HL-60 (cell line): ENCODE measurements around the gene HOXB2.

Source experiments
- DNase-seq, 2 experiments: peaks; one replicate each; pipeline ENCODE4 v3.0.0-alpha.2; 2010 to 2020; ENCODE audit warnings: low read depth in 1 of 2, low spot score in 1 of 2
- H3K27ac ChIP-seq: fragments of 250-450 bp; sonication (Bioruptor Pico); replicated peaks from 2 replicates; pipeline ENCODE4 v1.5.1; 2020; ENCODE audit warnings: mild to moderate bottlenecking, moderate library complexity
- H3K27me3 ChIP-seq: fragments of 250-450 bp; sonication (Bioruptor Pico); 2 replicates; pipeline ENCODE4 v1.5.1; 2021; ENCODE audit warnings: mild to moderate bottlenecking, moderate library complexity; ENCODE audit not compliant: insufficient read depth, poor library complexity, severe bottlenecking
- H3K4me3 ChIP-seq: replicated peaks from 2 replicates; pipeline ENCODE4 v1.5.1; 2011; ENCODE audit warnings: mild to moderate bottlenecking, control low read depth, low read length; ENCODE audit not compliant: insufficient read depth
- GABPA ChIP-seq: IDR thresholded peaks from 2 replicates; pipeline ENCODE4 v1.6.1; 2012; ENCODE audit warnings: low read depth
- POLR2AphosphoS5 ChIP-seq: IDR thresholded peaks from 2 replicates; pipeline ENCODE4 v1.6.1; 2012; ENCODE audit warnings: low read depth
- SPI1 ChIP-seq: IDR thresholded peaks from 2 replicates; pipeline ENCODE4 v1.6.1; 2012; ENCODE audit warnings: low read depth, mild to moderate bottlenecking, borderline replicate concordance
- TF ChIP-seq, protein P1 (sequence below): IDR thresholded peaks from 2 replicates; pipeline ENCODE4 v1.6.1; 2012; ENCODE audit warnings: low read depth; ENCODE audit not compliant: insufficient replicate concordance
- TF ChIP-seq, protein P2 (sequence below): IDR thresholded peaks from one replicate; pipeline ENCODE4 v1.5.1; 2011; ENCODE audit warnings: low read length, control low read depth, inconsistent platforms; ENCODE audit not compliant: insufficient read depth

The HOXB2 gene

DNA sequence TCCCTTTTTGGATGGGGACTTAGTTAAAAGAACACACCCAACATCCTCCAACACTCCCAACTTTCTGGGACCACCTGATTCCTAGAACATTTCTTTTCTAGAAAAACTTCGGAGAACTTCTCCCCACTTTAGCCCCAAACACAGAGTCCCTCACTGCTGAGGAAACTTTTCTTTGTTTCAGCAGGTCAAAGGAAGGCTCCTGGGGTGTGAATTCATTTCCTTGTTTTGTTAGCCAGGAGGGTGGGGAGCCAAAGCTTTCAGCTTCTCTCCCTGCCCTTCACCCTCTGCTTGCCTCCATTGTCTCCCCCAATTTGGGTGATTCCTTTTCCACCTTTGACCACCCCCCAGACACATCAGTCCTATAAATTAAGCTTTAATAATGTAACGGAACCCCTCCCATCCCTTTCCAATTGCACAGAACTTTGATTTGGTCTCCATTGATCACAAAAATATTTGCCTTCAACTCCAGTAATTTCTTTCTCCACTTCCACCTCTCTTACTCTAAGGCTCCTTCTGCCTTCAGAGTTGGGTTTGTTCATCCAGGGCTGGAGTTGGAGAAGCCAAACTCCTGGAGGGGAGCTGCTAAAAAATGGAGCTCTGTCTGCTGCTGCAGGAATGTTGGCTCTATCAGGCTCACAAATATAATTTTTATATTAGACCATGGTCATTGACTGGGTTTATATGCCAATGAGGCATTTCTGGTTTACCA is 22.9 kb upstream of the HOXB2 start:
- H3K27ac ChIP-seq, result no peak overlapping the region
- TF ChIP-seq SPI1 (no peak), GABPA (no peak), POLR2AphosphoS5 (no peak)
- TF ChIP-seq, protein P1, sequence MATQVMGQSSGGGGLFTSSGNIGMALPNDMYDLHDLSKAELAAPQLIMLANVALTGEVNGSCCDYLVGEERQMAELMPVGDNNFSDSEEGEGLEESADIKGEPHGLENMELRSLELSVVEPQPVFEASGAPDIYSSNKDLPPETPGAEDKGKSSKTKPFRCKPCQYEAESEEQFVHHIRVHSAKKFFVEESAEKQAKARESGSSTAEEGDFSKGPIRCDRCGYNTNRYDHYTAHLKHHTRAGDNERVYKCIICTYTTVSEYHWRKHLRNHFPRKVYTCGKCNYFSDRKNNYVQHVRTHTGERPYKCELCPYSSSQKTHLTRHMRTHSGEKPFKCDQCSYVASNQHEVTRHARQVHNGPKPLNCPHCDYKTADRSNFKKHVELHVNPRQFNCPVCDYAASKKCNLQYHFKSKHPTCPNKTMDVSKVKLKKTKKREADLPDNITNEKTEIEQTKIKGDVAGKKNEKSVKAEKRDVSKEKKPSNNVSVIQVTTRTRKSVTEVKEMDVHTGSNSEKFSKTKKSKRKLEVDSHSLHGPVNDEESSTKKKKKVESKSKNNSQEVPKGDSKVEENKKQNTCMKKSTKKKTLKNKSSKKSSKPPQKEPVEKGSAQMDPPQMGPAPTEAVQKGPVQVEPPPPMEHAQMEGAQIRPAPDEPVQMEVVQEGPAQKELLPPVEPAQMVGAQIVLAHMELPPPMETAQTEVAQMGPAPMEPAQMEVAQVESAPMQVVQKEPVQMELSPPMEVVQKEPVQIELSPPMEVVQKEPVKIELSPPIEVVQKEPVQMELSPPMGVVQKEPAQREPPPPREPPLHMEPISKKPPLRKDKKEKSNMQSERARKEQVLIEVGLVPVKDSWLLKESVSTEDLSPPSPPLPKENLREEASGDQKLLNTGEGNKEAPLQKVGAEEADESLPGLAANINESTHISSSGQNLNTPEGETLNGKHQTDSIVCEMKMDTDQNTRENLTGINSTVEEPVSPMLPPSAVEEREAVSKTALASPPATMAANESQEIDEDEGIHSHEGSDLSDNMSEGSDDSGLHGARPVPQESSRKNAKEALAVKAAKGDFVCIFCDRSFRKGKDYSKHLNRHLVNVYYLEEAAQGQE, result no peak
- TF ChIP-seq, protein P2, sequence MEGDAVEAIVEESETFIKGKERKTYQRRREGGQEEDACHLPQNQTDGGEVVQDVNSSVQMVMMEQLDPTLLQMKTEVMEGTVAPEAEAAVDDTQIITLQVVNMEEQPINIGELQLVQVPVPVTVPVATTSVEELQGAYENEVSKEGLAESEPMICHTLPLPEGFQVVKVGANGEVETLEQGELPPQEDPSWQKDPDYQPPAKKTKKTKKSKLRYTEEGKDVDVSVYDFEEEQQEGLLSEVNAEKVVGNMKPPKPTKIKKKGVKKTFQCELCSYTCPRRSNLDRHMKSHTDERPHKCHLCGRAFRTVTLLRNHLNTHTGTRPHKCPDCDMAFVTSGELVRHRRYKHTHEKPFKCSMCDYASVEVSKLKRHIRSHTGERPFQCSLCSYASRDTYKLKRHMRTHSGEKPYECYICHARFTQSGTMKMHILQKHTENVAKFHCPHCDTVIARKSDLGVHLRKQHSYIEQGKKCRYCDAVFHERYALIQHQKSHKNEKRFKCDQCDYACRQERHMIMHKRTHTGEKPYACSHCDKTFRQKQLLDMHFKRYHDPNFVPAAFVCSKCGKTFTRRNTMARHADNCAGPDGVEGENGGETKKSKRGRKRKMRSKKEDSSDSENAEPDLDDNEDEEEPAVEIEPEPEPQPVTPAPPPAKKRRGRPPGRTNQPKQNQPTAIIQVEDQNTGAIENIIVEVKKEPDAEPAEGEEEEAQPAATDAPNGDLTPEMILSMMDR, result no peak
- DNase-seq, result no peak
- H3K4me3 ChIP-seq, result no peak overlapping the region
- peaks cover 61% of the 10 kb centered on the region for H3K27me3 ChIP-seq

DNA sequence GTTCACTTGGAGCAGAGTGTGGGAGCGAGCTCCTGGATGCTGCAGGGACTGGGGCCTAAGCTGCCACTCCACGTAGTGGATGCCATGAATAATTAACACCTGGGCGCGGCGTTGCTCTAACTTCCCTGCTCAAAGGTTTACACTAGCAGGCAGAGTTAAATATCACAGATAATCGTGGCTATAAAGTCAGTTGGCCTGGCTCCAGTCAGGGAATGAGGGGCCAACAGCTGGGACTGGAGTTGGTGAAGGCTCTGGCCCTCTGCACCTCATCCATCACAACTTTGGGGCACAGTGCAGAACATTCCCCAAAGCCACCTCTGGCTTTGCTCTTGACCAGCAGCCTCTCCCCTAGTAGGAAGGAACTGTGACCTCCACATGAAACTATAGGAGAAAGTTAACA is 22.3 kb upstream of the HOXB2 start:
- no peak for TF ChIP-seq SPI1
- no peak for TF ChIP-seq GABPA
- TF ChIP-seq, protein P1, result no peak
- TF ChIP-seq, protein P2, result no peak
- no peak for TF ChIP-seq POLR2AphosphoS5
- Histone ChIP-seq H3K27ac (no peak overlapping the region), H3K27me3 (peaks cover 60% of the 10 kb centered on the region), H3K4me3 (no peak overlapping the region)
- no peak for DNase-seq

DNA sequence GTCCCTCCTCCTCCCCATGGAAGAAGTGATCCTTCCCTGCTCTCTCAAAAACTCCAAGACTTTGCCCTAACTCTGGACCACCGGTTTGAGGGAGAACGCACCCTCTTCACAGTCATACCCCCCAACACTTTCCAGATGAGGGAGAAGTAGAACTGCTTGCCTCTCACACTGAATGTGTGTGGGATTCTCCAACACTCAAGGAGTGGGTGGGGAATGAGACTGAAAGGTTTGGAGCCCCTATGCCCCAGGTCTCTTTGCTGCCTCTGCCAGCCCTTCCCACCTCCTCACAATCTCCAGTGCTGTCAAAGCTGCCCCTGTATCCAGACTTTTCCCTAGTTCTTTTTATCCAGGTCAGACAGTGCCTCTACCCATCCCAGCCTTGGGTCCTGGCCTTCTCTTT is 21.8 kb upstream of the HOXB2 start:
- peaks cover 57% of the 10 kb centered on the region for H3K27me3 ChIP-seq
- no peak overlapping the region for H3K27ac ChIP-seq
- no peak for DNase-seq
- TF ChIP-seq GABPA (no peak), SPI1 (no peak), POLR2AphosphoS5 (no peak)
- TF ChIP-seq, protein P1, result no peak
- TF ChIP-seq, protein P2, result no peak
- H3K4me3 ChIP-seq, result no peak overlapping the region
